ENCODE measurements around the gene ABCC8. TPM values are rescaled to one million over a fixed set of nuclear protein-coding genes. Genes with fewer than 3 reads are reported as not detected.
A peak's percentile ranks its signal among the peaks of the same experiment; 100 is the strongest.

Gene ABCC8
- total and polyA plus RNA-seq, 2 experiments from 2014 or later: 2.2 TPM; not detected in 1

GRCh38 chr11:17504330-17505107 lies 27.9 kb upstream of the ABCC8 start:
- no peak for TF ChIP-seq EZH2phosphoT487 (IDR thresholded peaks at IDR 0.05; ENCODE audit: low read depth, severe bottlenecking, unreplicated experiment)
- TF ChIP-seq, protein P1, sequence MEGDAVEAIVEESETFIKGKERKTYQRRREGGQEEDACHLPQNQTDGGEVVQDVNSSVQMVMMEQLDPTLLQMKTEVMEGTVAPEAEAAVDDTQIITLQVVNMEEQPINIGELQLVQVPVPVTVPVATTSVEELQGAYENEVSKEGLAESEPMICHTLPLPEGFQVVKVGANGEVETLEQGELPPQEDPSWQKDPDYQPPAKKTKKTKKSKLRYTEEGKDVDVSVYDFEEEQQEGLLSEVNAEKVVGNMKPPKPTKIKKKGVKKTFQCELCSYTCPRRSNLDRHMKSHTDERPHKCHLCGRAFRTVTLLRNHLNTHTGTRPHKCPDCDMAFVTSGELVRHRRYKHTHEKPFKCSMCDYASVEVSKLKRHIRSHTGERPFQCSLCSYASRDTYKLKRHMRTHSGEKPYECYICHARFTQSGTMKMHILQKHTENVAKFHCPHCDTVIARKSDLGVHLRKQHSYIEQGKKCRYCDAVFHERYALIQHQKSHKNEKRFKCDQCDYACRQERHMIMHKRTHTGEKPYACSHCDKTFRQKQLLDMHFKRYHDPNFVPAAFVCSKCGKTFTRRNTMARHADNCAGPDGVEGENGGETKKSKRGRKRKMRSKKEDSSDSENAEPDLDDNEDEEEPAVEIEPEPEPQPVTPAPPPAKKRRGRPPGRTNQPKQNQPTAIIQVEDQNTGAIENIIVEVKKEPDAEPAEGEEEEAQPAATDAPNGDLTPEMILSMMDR (IDR thresholded peaks at IDR 0.05; ENCODE audit: poor library complexity): peak; percentile 81
- H3K27ac ChIP-seq: no peak overlapping the region
- no peaks in the 10 kb centered on the region for H3K79me2 ChIP-seq
- H3K36me3 ChIP-seq (replicated peaks; ENCODE audit: insufficient read depth, low read depth): no peaks in the 10 kb centered on the region
- no peaks in the 10 kb centered on the region for H3K27me3 ChIP-seq
- H3K4me3 ChIP-seq: no peak overlapping the region
- no peak overlapping the region for H3K4me2 ChIP-seq
- H2AFZ ChIP-seq: no peak overlapping the region
- no peaks in the 10 kb centered on the region for H3K9me3 ChIP-seq (ENCODE audit: low read depth)
- no peaks in the 10 kb centered on the region for H3K9me2 ChIP-seq (replicated peaks; ENCODE audit: insufficient read depth)
- H3K4me1 ChIP-seq (ENCODE audit: insufficient read depth): no peaks in the 10 kb centered on the region
- no peaks in the 10 kb centered on the region for H4K20me1 ChIP-seq (ENCODE audit: insufficient read depth, poor library complexity, severe bottlenecking)
- DNase-seq (ENCODE audit: low spot score): peak; percentile 84
- WGBS (ENCODE audit: low lambda C conversion rate, missing lambda C conversion rate): 42% methylated on average over 9 of the region's 9 CpGs

DNA sequence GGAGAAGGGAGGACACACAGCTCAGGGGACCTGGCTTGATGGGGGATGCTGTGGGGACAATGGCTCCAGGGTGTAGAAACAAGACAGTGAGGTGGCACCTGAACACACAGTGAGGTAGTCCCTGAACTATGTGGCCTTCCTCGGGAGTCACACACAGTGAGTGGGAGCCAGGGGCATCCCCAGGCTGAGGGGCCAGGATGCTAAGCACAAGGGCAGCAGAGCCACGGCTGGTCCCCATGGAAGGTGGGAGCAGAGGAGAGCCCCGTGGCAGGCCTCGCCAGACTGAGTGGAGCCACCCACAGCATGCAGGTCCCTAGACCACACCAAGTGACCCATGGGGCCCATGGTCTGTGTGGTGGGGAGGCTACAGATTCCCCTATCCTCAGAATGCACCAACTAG lies 26.0 kb upstream of the ABCC8 start:
- WGBS (ENCODE audit: low lambda C conversion rate, missing lambda C conversion rate): 80% methylated on average over 4 of the region's 4 CpGs
- Histone ChIP-seq H3K27ac (no peak overlapping the region), H3K4me2 (no peak overlapping the region), H3K27me3 (no peaks in the 10 kb centered on the region), H3K9me2 (replicated peaks; ENCODE audit: insufficient read depth) (no peaks in the 10 kb centered on the region), H3K9me3 (ENCODE audit: low read depth) (no peaks in the 10 kb centered on the region), H3K36me3 (replicated peaks; ENCODE audit: insufficient read depth, low read depth) (no peaks in the 10 kb centered on the region), H2AFZ (no peak overlapping the region), H3K4me1 (ENCODE audit: insufficient read depth) (no peaks in the 10 kb centered on the region), H3K4me3 (no peak overlapping the region), H4K20me1 (ENCODE audit: insufficient read depth, poor library complexity, severe bottlenecking) (no peaks in the 10 kb centered on the region), H3K79me2 (no peaks in the 10 kb centered on the region)
- TF ChIP-seq EZH2 (IDR thresholded peaks at IDR 0.05; ENCODE audit: borderline replicate concordance) (no peak), EZH2phosphoT487 (IDR thresholded peaks at IDR 0.05; ENCODE audit: low read depth, severe bottlenecking, unreplicated experiment) (no peak)
- TF ChIP-seq, protein P1 (IDR thresholded peaks at IDR 0.05; ENCODE audit: poor library complexity): no peak
- no peak for DNase-seq (ENCODE audit: low spot score)

- H3K9me2 ChIP-seq (replicated peaks; ENCODE audit: insufficient read depth): no peaks in the 10 kb centered on the region
These were observed 24.0 kb upstream of the ABCC8 start for GRCh38 chr11:17500673-17501072.

More at GRCh38 chr11:17500673-17501072, 24.0 kb upstream of the ABCC8 start:
- no peak overlapping the region for H2AFZ ChIP-seq
- H3K9me3 ChIP-seq (ENCODE audit: low read depth): no peaks in the 10 kb centered on the region
- TF ChIP-seq EZH2phosphoT487 (IDR thresholded peaks at IDR 0.05; ENCODE audit: low read depth, severe bottlenecking, unreplicated experiment): no peak
- TF ChIP-seq EZH2 (IDR thresholded peaks at IDR 0.05; ENCODE audit: borderline replicate concordance): no peak
- TF ChIP-seq, protein P1 (IDR thresholded peaks at IDR 0.05; ENCODE audit: poor library complexity): no peak
- no peak overlapping the region for H3K4me3 ChIP-seq
- H3K4me1 ChIP-seq (ENCODE audit: insufficient read depth): no peaks in the 10 kb centered on the region
- 90% methylated on average over 12 of the region's 12 CpGs for WGBS (ENCODE audit: low lambda C conversion rate, missing lambda C conversion rate)
- no peak for DNase-seq (ENCODE audit: low spot score)
- H3K36me3 ChIP-seq (replicated peaks; ENCODE audit: insufficient read depth, low read depth): no peaks in the 10 kb centered on the region
- H3K79me2 ChIP-seq: no peaks in the 10 kb centered on the region
- no peak overlapping the region for H3K4me2 ChIP-seq
- no peak overlapping the region for H3K27ac ChIP-seq
- H3K27me3 ChIP-seq: no peaks in the 10 kb centered on the region
- H4K20me1 ChIP-seq (ENCODE audit: insufficient read depth, poor library complexity, severe bottlenecking): no peaks in the 10 kb centered on the region

Measured in hepatocyte (in vitro differentiated cells).